ENCODE results near the gene NHS. TPM values are rescaled to one million over a fixed set of nuclear protein-coding genes. Genes with fewer than 3 reads are reported as not detected.
"Not testable (repeated sequence)": the region's sequence is repeated elsewhere in the genome, so short reads cannot be mapped to it uniquely, and the experiment has no call there.

Gene NHS
- total and polyA plus RNA-seq, 7 donors, result 0.04 to 1.3 (median 0.22) TPM

GRCh38 chrX:17497193-17497592 lies 122.2 kb downstream of the NHS start:
- Histone ChIP-seq H3K36me3 (ENCODE audit: insufficient read depth in 1 of 2, low read depth in 1 of 2) (no peaks in the 10 kb centered on the region), H3K4me3 (no peak overlapping the region), H3K27ac (no peak overlapping the region), H3K4me1 (no peaks in the 10 kb centered on the region), H3K27me3 (ENCODE audit: insufficient read depth in 3 of 3, low read length in 2 of 3) (peaks cover 0 to 13% (median 0%) of the 10 kb centered on the region in 3 donors), H3K9me3 (peaks cover under 1% of the 10 kb centered on the region)
- ATAC-seq (no peak), DNase-seq (no peak)
- WGBS, 3 donors, result 43 to 65% (median 50%) methylated on average over 2 of the region's 2 CpGs
- TF ChIP-seq CTCF (IDR thresholded peaks at IDR 0.05), result no peak
- intact Hi-C loops (cut with DNase I), result no loop called here

- H3K27ac ChIP-seq, result no peak overlapping the region
- H3K4me3 ChIP-seq, result no peak overlapping the region
- H3K27me3 ChIP-seq (ENCODE audit: insufficient read depth in 3 of 3, low read length in 2 of 3), result peaks cover 0 to 13% (median 0%) of the 10 kb centered on the region in 3 donors
- intact Hi-C loops (cut with DNase I), result no loop called here
- no peaks in the 10 kb centered on the region for H3K36me3 ChIP-seq (ENCODE audit: insufficient read depth in 1 of 2, low read depth in 1 of 2)
- no peak for DNase-seq
- H3K4me1 ChIP-seq, result no peaks in the 10 kb centered on the region
- no peak for TF ChIP-seq CTCF (IDR thresholded peaks at IDR 0.05)
- H3K9me3 ChIP-seq, result no peaks in the 10 kb centered on the region
- 83 to 97% (median 96%) methylated on average over 5 of the region's 5 CpGs for WGBS, 3 donors
- ATAC-seq, result no peak
Measured at GRCh38 chrX:17499512-17499911, 124.5 kb downstream of the NHS start.

GRCh38 chrX:17500145-17500579 lies 125.2 kb downstream of the NHS start:
- Histone ChIP-seq H3K36me3 (ENCODE audit: insufficient read depth in 1 of 2, low read depth in 1 of 2) (no peaks in the 10 kb centered on the region), H3K27ac (no peak overlapping the region), H3K4me3 (no peak overlapping the region), H3K27me3 (ENCODE audit: insufficient read depth in 3 of 3, low read length in 2 of 3) (peaks cover 0 to 8% (median 0%) of the 10 kb centered on the region in 3 donors), H3K4me1 (no peaks in the 10 kb centered on the region), H3K9me3 (no peaks in the 10 kb centered on the region)
- no peak for TF ChIP-seq CTCF (IDR thresholded peaks at IDR 0.05)
- ATAC-seq (no peak), DNase-seq (no peak)
- intact Hi-C loops (cut with DNase I), result no loop called here
- WGBS, 3 donors, result 26 to 55% (median 46%) methylated on average over 2 of the region's 2 CpGs

DNA sequence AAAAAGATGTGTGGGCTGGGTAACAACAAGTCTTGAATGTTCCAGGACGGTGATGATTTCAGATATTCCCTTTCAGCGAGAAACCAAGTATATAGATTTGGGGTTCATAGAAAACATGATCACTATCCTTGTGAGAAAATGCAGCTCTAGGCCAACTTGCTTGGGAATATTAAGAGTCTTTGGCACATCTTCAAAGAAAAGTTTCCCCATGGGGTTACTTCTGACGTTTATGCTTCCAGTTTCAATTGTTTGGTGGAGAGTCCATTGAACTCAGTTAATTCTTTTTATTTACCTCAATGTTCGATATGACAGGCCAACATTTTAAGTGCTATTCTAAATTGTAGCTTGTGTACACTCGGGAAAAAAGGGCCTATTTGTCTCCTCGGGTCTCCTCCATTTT lies 126.7 kb downstream of the NHS start:
- H3K27ac ChIP-seq, result no peak overlapping the region
- TF ChIP-seq CTCF (IDR thresholded peaks at IDR 0.05), result no peak
- H3K27me3 ChIP-seq (ENCODE audit: insufficient read depth in 3 of 3, low read length in 2 of 3), result no peaks in the 10 kb centered on the region
- H3K36me3 ChIP-seq (ENCODE audit: insufficient read depth in 1 of 2, low read depth in 1 of 2), result no peaks in the 10 kb centered on the region
- DNase-seq (no peak), ATAC-seq (no peak)
- H3K9me3 ChIP-seq, result peaks cover 5% of the 10 kb centered on the region
- H3K4me1 ChIP-seq, result no peaks in the 10 kb centered on the region
- no peak overlapping the region for H3K4me3 ChIP-seq
- WGBS, 3 donors, result 64 to 76% (median 72%) methylated on average over 6 of the region's 6 CpGs
- intact Hi-C loops (cut with DNase I), result no loop called here

DNA sequence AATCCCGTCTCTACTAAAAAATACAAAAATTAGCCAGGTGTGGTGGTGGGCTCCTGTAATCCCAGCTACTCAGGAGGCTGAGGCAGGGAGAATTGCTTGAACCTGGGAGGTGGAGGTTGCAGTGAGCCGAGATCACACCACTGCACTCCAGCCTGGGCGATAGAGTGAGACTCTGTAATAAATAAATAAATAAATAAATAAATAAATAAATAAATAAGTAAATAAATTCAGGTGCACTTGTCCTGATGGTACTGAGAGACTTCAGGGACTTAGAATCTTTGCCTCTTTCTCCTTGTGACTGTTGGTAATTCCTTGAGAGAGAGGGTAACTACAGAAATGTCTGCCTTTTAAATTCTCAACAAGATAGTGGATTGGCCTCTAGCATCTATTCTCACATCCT lies 131.4 kb downstream of the NHS start:
- H3K36me3 ChIP-seq (ENCODE audit: insufficient read depth in 1 of 2, low read depth in 1 of 2); H3K4me1 ChIP-seq; ATAC-seq; DNase-seq; H3K4me3 ChIP-seq; H3K27me3 ChIP-seq (ENCODE audit: insufficient read depth in 3 of 3, low read length in 2 of 3); H3K27ac ChIP-seq; intact Hi-C loops (cut with DNase I): not testable (repeated sequence)
- peaks cover 10% of the 10 kb centered on the region for H3K9me3 ChIP-seq
- 89 to 100% (median 94%) methylated on average over 3 of the region's 3 CpGs for WGBS, 3 donors

All from psoas muscle (tissue), 8 donors.